Sigmoid colon (tissue), 7 donors: ENCODE measurements around the gene C17orf113. TPM values are rescaled to one million over a fixed set of nuclear protein-coding genes. Genes with fewer than 3 reads are reported as not detected.

Source experiments
- DNase-seq: peaks from one replicate; pipeline ENCODE4 v3.0.0-alpha.2; 2019
- H3K27ac ChIP-seq, 4 donors: fragments of 200-600 bp; sonication (generic); one replicate each; pipeline ENCODE4 v1.5.1; 2016 to 2019; ENCODE audit warnings: mild to moderate bottlenecking in 1 of 4
- H3K27me3 ChIP-seq, 3 donors: fragments of 200-600 bp; sonication (generic); one replicate each; pipeline ENCODE4 v1.5.1; 2019; ENCODE audit warnings: mild to moderate bottlenecking in 1 of 3
- H3K36me3 ChIP-seq, 4 donors: fragments of 200-600 bp; sonication (generic); one replicate each; pipeline ENCODE4 v1.5.1; 2016 to 2019
- H3K4me1 ChIP-seq, 4 donors: fragments of 200-600 bp; sonication (generic); one replicate each; pipeline ENCODE4 v1.5.1; 2017 to 2019
- H3K4me3 ChIP-seq, 4 donors: fragments of 200-600 bp; sonication (generic); one replicate each; pipeline ENCODE4 v1.5.1; 2017 to 2019; ENCODE audit warnings: mild to moderate bottlenecking in 2 of 4, moderate library complexity in 1 of 4
- H3K9me3 ChIP-seq, 4 donors: fragments of 200-600 bp in 3 of 4; sonication (generic) in 3 of 4; one replicate each; pipeline versions ENCODE4 v1.5.1 to v1.6.1; 2013 to 2019
- CTCF ChIP-seq, 4 experiments: fragments of 450-650 bp in 3 of 4; fragments of 200-600 bp in 1 of 4; IDR thresholded peaks; one replicate each; pipeline ENCODE4 v1.5.1; 2016 to 2019; ENCODE audit warnings: antibody characterized with exemption in 4 of 4, mild to moderate bottlenecking in 3 of 4, moderate library complexity in 2 of 4
- EP300 ChIP-seq, 4 donors: sonication (generic); formaldehyde crosslinking; IDR thresholded peaks; one replicate each; pipeline ENCODE4 v1.6.1; 2017; ENCODE audit warnings: antibody characterized with exemption in 4 of 4
- POLR2A ChIP-seq, 2 donors: fragments of 450-650 bp; IDR thresholded peaks; one replicate each; pipeline ENCODE4 v1.6.1; 2016; ENCODE audit warnings: antibody characterized with exemption in 2 of 2, mild to moderate bottlenecking in 2 of 2, moderate library complexity in 2 of 2
- POLR2AphosphoS5 ChIP-seq, 4 donors: sonication (generic); formaldehyde crosslinking; IDR thresholded peaks; one replicate each; pipeline ENCODE4 v1.6.1; 2017; ENCODE audit warnings: antibody characterized with exemption in 4 of 4
- WGBS, 2 donors: extraction: QIAGEN DNeasy Blood & Tissue Kit; methylation state at CpG; one replicate each; pipeline ENCODE4 v1.1.7; 2013; 5-methylcytosine and 5-hydroxymethylcytosine counted together
- intact Hi-C: fragments of 100-400 bp; cut with DNase I; formaldehyde crosslinking; loops from one replicate; pipeline ENCODE4 v1.15.1; 2023
- polyA plus RNA-seq, 3 donors: library from polyadenylated mRNA; stranded (reverse); fragments of 200-250 nt; gene quantifications; one replicate each; pipeline ENCODE4 v1.2.3, GENCODE V29; 2013
- total RNA-seq, 4 donors: library from RNA; depleted of rRNA; stranded (reverse); fragments of >200 nt; gene quantifications; one replicate each; pipeline ENCODE4 v1.1.0, GENCODE V29; 2016
- donor health status: healthy with polysubstance abuse.
- donor health status: Bipolar disorder and iron deficiency.
- donor health status: healthy.

The C17orf113 gene
- total and polyA plus RNA-seq, 7 donors: 0.23 to 0.71 (median 0.49) TPM

DNA sequence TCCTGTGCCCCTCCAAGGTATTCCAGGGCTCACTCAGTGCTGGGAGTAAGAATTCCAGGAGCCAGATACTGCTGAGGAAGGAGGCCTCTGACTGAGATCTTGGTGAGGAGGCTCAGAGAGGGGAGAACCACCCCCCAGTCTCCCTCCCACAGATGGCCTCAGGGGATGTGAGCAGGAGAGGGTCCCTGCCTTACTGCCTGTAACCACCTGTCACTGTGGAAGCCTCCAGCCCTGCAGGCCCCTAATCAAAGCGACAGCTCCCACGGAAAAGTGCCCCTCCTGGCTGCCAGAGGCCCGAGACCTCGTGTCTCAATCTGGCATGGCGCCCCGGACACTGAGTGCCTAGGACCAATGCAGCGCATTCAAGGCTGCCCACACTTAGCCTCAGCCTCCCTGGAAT, 7.7 kb upstream of the C17orf113 start:
- H3K27ac ChIP-seq: no peak overlapping the region
- no peak overlapping the region for H3K4me3 ChIP-seq
- DNase-seq: no peak
- 78 to 81% methylated on average over 7 of the region's 7 CpGs for WGBS, 2 donors
- intact Hi-C loops: no loop called here
- no peaks in the 10 kb centered on the region for H3K36me3 ChIP-seq
- H3K27me3 ChIP-seq: peaks cover 0 to 41% (median 8%) of the 10 kb centered on the region in 3 donors
- no peaks in the 10 kb centered on the region for H3K9me3 ChIP-seq
- H3K4me1 ChIP-seq: no peaks in the 10 kb centered on the region
- no peak for TF ChIP-seq CTCF (IDR thresholded peaks at IDR 0.05)

- H3K27me3 ChIP-seq: peaks cover 0 to 54% (median 14%) of the 10 kb centered on the region in 3 donors
These were observed 6.2 kb upstream of the C17orf113 start for GRCh38 chr17:42056635-42057034.

GRCh38 chr17:42055496-42055895, 5.1 kb upstream of the C17orf113 start:
- H3K4me1 ChIP-seq: peaks cover 0 to 7% (median 5%) of the 10 kb centered on the region in 4 donors
- TF ChIP-seq EP300 (IDR thresholded peaks at IDR 0.05) (no peak), POLR2A (IDR thresholded peaks at IDR 0.05) (no peak), POLR2AphosphoS5 (IDR thresholded peaks at IDR 0.05) (no peak), CTCF (IDR thresholded peaks at IDR 0.05) (no peak)
- intact Hi-C loops: no loop called here
- no peaks in the 10 kb centered on the region for H3K9me3 ChIP-seq
- no peak for DNase-seq
- 69 to 79% methylated on average over 6 of the region's 6 CpGs for WGBS, 2 donors
- H3K4me3 ChIP-seq: no peak overlapping the region
- no peaks in the 10 kb centered on the region for H3K36me3 ChIP-seq
- no peak overlapping the region for H3K27ac ChIP-seq
- peaks cover 0 to 63% (median 14%) of the 10 kb centered on the region in 3 donors for H3K27me3 ChIP-seq

More at GRCh38 chr17:42056635-42057034, 6.2 kb upstream of the C17orf113 start:
- Histone ChIP-seq H3K4me1 (no peaks in the 10 kb centered on the region), H3K9me3 (no peaks in the 10 kb centered on the region), H3K27ac (no peak overlapping the region), H3K4me3 (no peak overlapping the region), H3K36me3 (no peaks in the 10 kb centered on the region)
- intact Hi-C loops: no loop called here
- TF ChIP-seq EP300 (IDR thresholded peaks at IDR 0.05): no peak
- 71 to 77% methylated on average over 3 of the region's 3 CpGs for WGBS, 2 donors
- no peak for DNase-seq

DNA sequence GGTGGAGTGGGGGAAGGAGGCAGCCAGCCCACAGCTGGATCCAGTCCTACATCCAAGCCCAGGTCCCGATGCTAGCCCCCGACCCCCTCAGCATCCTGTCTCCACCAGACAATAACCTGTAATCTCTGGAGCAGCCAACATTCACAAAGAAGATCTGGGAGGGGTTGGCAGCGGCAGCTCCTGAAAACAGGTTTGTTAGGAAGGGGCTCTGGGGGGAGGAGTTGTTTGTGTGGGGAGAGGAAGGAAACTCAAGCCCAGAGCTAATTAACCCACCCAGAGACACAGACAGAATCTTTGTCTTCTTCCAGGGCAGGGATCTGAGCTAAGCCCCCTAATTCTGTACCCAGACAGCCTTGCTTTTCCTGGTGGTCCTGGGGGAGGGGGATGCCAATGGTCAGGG, 4.6 kb upstream of the C17orf113 start:
- 41 to 47% methylated on average over 3 of the region's 3 CpGs for WGBS, 2 donors
- TF ChIP-seq CTCF (IDR thresholded peaks at IDR 0.05) (no peak), POLR2A (IDR thresholded peaks at IDR 0.05) (no peak), EP300 (IDR thresholded peaks at IDR 0.05) (no peak), POLR2AphosphoS5 (IDR thresholded peaks at IDR 0.05) (no peak)
- no peak for DNase-seq

GRCh38 chr17:42053731-42054500, 3.5 kb upstream of the C17orf113 start:
- intact Hi-C loops: no loop called here
- no peaks in the 10 kb centered on the region for H3K9me3 ChIP-seq
- H3K4me1 ChIP-seq: peaks cover 0 to 16% (median 9%) of the 10 kb centered on the region in 4 donors
- TF ChIP-seq EP300 (IDR thresholded peaks at IDR 0.05): no peak
- no peak for TF ChIP-seq POLR2A (IDR thresholded peaks at IDR 0.05)
- TF ChIP-seq CTCF (IDR thresholded peaks at IDR 0.05): no peak
- no peak for TF ChIP-seq POLR2AphosphoS5 (IDR thresholded peaks at IDR 0.05)
- H3K27me3 ChIP-seq: peaks cover 0 to 63% (median 14%) of the 10 kb centered on the region in 3 donors
- DNase-seq: no peak
- 45 to 61% methylated on average over 12 of the region's 12 CpGs for WGBS, 2 donors
- H3K27ac ChIP-seq: no peak overlapping the region
- H3K36me3 ChIP-seq: no peaks in the 10 kb centered on the region
- H3K4me3 ChIP-seq: no peak overlapping the region

More for the DNA sequence above, 4.6 kb upstream of the C17orf113 start:
- no peak overlapping the region for H3K27ac ChIP-seq
- intact Hi-C loops: no loop called here
- no peaks in the 10 kb centered on the region for H3K9me3 ChIP-seq
- H3K4me1 ChIP-seq: peaks cover 0 to 11% (median 8%) of the 10 kb centered on the region in 4 donors
- no peaks in the 10 kb centered on the region for H3K36me3 ChIP-seq
- H3K4me3 ChIP-seq: no peak overlapping the region
- H3K27me3 ChIP-seq: peaks cover 0 to 63% (median 14%) of the 10 kb centered on the region in 3 donors
